Measurements from ENCODE around the gene RPL18A. TPM values are rescaled to one million over a fixed set of nuclear protein-coding genes. Genes with fewer than 3 reads are reported as not detected.

The RPL18A gene
- total RNA-seq, 4 donors from 2014 or later: 1,544 to 1,849 (median 1,738) TPM

DNA sequence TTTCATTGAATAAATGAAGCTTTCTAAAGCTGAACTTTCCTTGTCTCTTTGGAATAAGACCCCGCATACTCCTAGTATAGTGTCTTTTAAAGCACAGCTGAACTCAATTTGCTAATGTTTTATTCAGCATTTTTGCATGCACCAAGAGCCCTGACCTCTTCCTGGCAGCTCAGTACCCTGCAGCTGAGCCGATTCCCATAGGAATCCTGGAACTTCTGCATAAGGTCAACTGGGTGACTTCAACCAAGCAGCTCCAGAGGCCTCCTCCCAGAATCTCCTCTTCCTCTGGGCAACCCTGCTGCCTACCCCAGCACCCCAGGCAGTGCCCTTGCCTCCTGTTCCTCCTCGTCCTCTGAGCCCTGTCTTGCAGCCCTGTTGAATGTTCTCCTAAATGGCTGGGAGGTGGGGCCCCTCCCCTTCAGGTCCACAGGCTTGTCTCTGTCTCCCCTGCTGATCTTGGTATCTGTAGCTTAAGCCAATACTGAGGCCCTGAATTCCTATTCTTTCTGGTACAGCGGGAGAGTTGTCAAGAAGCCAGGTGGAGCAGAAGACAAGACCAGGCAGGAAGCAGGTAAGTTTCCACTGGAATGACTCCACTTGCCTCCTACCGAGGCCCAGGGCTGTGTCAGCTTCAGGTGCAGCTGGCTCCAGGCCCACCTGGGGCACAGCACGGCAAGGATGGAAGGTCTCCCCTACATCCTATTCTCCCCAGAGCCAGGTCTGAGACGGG, 49.5 kb downstream of the RPL18A start:
- no peak overlapping the region for H3K27ac ChIP-seq
- DNase-seq (ENCODE audit: low spot score in 2 of 2): no peak
- H3K9me3 ChIP-seq: peaks cover 0 to 31% (median 0%) of the 10 kb centered on the region in 4 donors
- H3K27me3 ChIP-seq: peaks cover 0 to 4% of the 10 kb centered on the region in 2 donors
- TF ChIP-seq EP300 (IDR thresholded peaks at IDR 0.05) (no peak), POLR2A (IDR thresholded peaks at IDR 0.05) (no peak)
- TF ChIP-seq, protein P1, sequence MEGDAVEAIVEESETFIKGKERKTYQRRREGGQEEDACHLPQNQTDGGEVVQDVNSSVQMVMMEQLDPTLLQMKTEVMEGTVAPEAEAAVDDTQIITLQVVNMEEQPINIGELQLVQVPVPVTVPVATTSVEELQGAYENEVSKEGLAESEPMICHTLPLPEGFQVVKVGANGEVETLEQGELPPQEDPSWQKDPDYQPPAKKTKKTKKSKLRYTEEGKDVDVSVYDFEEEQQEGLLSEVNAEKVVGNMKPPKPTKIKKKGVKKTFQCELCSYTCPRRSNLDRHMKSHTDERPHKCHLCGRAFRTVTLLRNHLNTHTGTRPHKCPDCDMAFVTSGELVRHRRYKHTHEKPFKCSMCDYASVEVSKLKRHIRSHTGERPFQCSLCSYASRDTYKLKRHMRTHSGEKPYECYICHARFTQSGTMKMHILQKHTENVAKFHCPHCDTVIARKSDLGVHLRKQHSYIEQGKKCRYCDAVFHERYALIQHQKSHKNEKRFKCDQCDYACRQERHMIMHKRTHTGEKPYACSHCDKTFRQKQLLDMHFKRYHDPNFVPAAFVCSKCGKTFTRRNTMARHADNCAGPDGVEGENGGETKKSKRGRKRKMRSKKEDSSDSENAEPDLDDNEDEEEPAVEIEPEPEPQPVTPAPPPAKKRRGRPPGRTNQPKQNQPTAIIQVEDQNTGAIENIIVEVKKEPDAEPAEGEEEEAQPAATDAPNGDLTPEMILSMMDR (IDR thresholded peaks at IDR 0.05): no peak
- WGBS, 2 donors: 54 to 59% methylated on average over 7 of the region's 7 CpGs
- H3K4me1 ChIP-seq: no peaks in the 10 kb centered on the region
- H3K36me3 ChIP-seq: no peaks in the 10 kb centered on the region
- no peak overlapping the region for H3K4me3 ChIP-seq

DNA sequence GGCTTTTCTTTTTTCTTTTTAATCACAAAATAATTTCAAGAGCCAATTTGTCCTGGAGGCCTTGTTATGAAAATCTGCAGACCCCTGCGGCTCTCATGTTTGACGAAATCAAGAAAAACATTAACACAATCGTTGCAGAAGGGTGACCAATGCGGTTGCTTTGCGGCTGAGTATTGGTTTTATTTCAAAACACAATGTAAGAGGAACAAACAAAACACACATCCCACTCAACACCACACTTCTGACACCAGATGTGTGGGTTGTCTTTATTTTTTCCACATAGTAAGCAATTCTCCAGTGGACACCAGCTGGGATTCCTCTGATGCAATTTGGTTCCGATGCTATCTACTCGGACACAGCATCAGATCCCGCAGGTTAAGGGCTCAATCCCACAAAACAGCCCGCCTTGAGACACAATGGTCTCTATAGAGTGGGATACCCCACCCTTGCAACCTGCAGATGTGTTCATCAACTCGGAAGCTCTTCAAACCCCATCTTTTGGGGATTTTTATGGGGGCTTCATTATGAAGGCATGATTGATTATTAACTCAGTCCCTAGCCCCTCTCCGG, 51.2 kb downstream of the RPL18A start:
- WGBS, 2 donors: 73 to 84% methylated on average over 11 of the region's 11 CpGs
- TF ChIP-seq, protein P1 (IDR thresholded peaks at IDR 0.05): no peak
- TF ChIP-seq POLR2A (IDR thresholded peaks at IDR 0.05) (no peak), EP300 (IDR thresholded peaks at IDR 0.05) (no peak)
- no peak for DNase-seq (ENCODE audit: low spot score in 2 of 2)
- Histone ChIP-seq H3K4me3 (no peak overlapping the region), H3K27ac (no peak overlapping the region), H3K9me3 (peaks cover 0 to 32% (median 0%) of the 10 kb centered on the region in 4 donors), H3K36me3 (no peaks in the 10 kb centered on the region), H3K27me3 (peaks cover 0 to 4% of the 10 kb centered on the region in 2 donors), H3K4me1 (no peaks in the 10 kb centered on the region)

Small RNA genes within 50 kb of the gene (small RNA-seq; reads per million reads assigned to genes)
- not detected for gene SNORA68

Other genes with a start within 250 kb of the RPL18A start
- gene UNC13A, start 171.6 kb upstream of the RPL18A start, total RNA-seq: under 1 TPM; 0.21 to 0.78 (median 0.41) TPM
- 10 to 100 TPM; 23.4 to 39.3 (median 31.2) TPM for gene MAP1S, start 140.4 kb upstream of the RPL18A start, total RNA-seq
- gene FCHO1, start 108.4 kb upstream of the RPL18A start, total RNA-seq: 1 to 10 TPM; 1.4 to 9.9 (median 3.0) TPM
- gene B3GNT3, start 64.8 kb upstream of the RPL18A start, total RNA-seq: 1 to 10 TPM in 1 of 4 donors, under 1 TPM in 2, not detected in 1; 0.20 to 2.4 (median 0.44) TPM
- not detected for gene INSL3, start 38.4 kb upstream of the RPL18A start, total RNA-seq
- gene JAK3, start 11.9 kb upstream of the RPL18A start, total RNA-seq: 10 to 100 TPM in 2 of 4 donors, 1 to 10 TPM in 2; 1.9 to 18.0 (median 8.3) TPM
- gene SLC5A5, start 12.0 kb downstream of the RPL18A start, total RNA-seq: not detected
- gene CCDC124, start 73.1 kb downstream of the RPL18A start, total RNA-seq: 10 to 100 TPM; 29.3 to 69.0 (median 33.9) TPM
- under 1 TPM in 1 of 4 donors, not detected in 3; under 0.01 TPM for gene KCNN1, start 107.2 kb downstream of the RPL18A start, total RNA-seq
- gene ARRDC2, start 148.3 kb downstream of the RPL18A start, total RNA-seq: 100 to 1,000 TPM; 127 to 180 (median 177) TPM
- 1 to 10 TPM; 1.0 to 4.8 (median 1.9) TPM for gene IL12RB1, start 227.0 kb downstream of the RPL18A start, total RNA-seq
- gene MAST3, start 237.9 kb downstream of the RPL18A start, total RNA-seq: 10 to 100 TPM in 2 of 4 donors, 1 to 10 TPM in 2; 7.6 to 19.8 (median 10.0) TPM